A673 (cell line): ENCODE results near the gene IL1RAP. TPM values are rescaled to one million over a fixed set of nuclear protein-coding genes. Genes with fewer than 3 reads are reported as not detected.

Experiments used
- BruUV-seq: library from RNA; stranded (reverse); fragments of 400-500 nt; replicated peaks from 2 replicates; lab custom pipeline; 2021; lab: Mats Ljungman, UMichigan
- CTCF ChIA-PET: fragments of 300-600 bp; sonication (Branson Sonifier 250); formaldehyde crosslinking; loops from one replicate; lab custom pipeline; 2022; ENCODE audit warnings: antibody characterized with exemption; lab: Charles Lee
- POLR2A ChIA-PET: fragments of 300-600 bp; sonication (Branson Sonifier 250); formaldehyde crosslinking; loops from one replicate; lab custom pipeline; 2022; ENCODE audit warnings: antibody characterized with exemption; ENCODE audit not compliant: low non-redundant PET; lab: Charles Lee
- DNase-seq: peaks from one replicate; pipeline ENCODE4 v3.0.0-alpha.2; 2015; ENCODE audit warnings: low spot score
- H3K27ac ChIP-seq: fragments of 200-600 bp; sonication (generic); 2 replicates; pipeline ENCODE4 v1.5.1; 2016; ENCODE audit warnings: mixed run types, low read depth, mild to moderate bottlenecking, mixed read lengths, antibody characterized with exemption, low read length; ENCODE audit not compliant: poor library complexity, severe bottlenecking
- H3K27me3 ChIP-seq: fragments of 200-600 bp; sonication (generic); replicated peaks from 2 replicates; pipeline ENCODE4 v1.6.1; 2017; ENCODE audit warnings: mixed run types, low read depth, mild to moderate bottlenecking, mixed read lengths, antibody characterized with exemption, low read length; ENCODE audit not compliant: insufficient read depth, poor library complexity
- H3K36me3 ChIP-seq: fragments of 200-600 bp; sonication (generic); 2 replicates; pipeline ENCODE4 v1.6.1; 2016; ENCODE audit warnings: mixed run types, mild to moderate bottlenecking, mixed read lengths, antibody characterized with exemption, low read length; ENCODE audit not compliant: insufficient read depth, poor library complexity, severe bottlenecking
- H3K4me1 ChIP-seq: fragments of 200-600 bp; sonication (generic); 2 replicates; pipeline ENCODE4 v1.6.1; 2017; ENCODE audit warnings: mixed run types, mild to moderate bottlenecking, mixed read lengths, antibody characterized with exemption, low read length; ENCODE audit not compliant: insufficient read depth, poor library complexity, severe bottlenecking
- H3K4me3 ChIP-seq: fragments of 200-600 bp; sonication (generic); 2 replicates; pipeline ENCODE4 v1.5.1; 2016; ENCODE audit warnings: low read depth, mixed run types, mild to moderate bottlenecking, mixed read lengths, low read length; ENCODE audit not compliant: poor library complexity, severe bottlenecking
- H3K9me3 ChIP-seq: fragments of 200-600 bp; sonication (generic); 2 replicates; pipeline ENCODE4 v1.6.1; 2016; ENCODE audit warnings: mixed run types, low read depth, mild to moderate bottlenecking, mixed read lengths, antibody characterized with exemption, low read length; ENCODE audit not compliant: poor library complexity, severe bottlenecking
- EZH2 ChIP-seq: fragments of 200-600 bp; sonication (generic); IDR thresholded peaks from 2 replicates; pipeline ENCODE4 v1.6.1; 2017; ENCODE audit warnings: borderline replicate concordance, low read depth, mild to moderate bottlenecking, mixed read lengths, antibody characterized with exemption, low read length; ENCODE audit not compliant: poor library complexity, severe bottlenecking
- intact Hi-C: fragments of 100-400 bp; cut with micrococcal nuclease; formaldehyde crosslinking; loops from one replicate; pipeline ENCODE4 v1.10.0; 2022; ENCODE audit not compliant: unreplicated experiment
- total RNA-seq: library from RNA; stranded (reverse); gene quantifications from 2 replicates; pipeline ENCODE4 v1.2.3, GENCODE V29; 2021
- TF ChIP-seq, protein P1 (sequence below): fragments of 300-800, 200-600 bp; sonication (generic); conservative IDR thresholded peaks from 2 replicates; pipeline ENCODE4 v1.5.1; 2017; ENCODE audit warnings: low read depth, mild to moderate bottlenecking, antibody characterized with exemption, low read length, moderate library complexity, mixed read lengths

Gene IL1RAP
- total RNA-seq, 1 experiment from 2014 or later: 207 TPM

DNA sequence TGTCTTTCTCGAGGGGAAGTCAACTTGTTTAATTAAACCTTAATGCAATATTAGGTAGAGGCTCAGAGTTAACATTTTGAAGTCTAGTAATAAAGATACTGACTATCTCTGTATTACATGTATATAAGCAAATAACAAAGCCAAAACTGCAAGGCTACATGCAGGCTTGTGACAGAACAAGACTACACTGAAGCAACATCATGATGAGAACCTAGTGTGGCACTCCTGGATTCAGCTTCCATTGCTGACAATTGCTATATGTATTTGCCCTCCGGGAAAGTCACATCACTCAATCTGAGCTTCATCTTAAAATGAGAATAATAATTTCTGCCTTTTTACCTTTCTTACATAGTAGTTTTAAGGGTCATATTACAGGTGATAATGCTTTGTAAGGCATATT is 15.6 kb upstream of the IL1RAP start:
- BruUV-seq: no TSS peak

GRCh38 chr3:190499122-190499521 is 14.8 kb upstream of the IL1RAP start:
- intact Hi-C loops: no loop called here
- no TSS peak for BruUV-seq
- no peak for DNase-seq
- POLR2A ChIA-PET: no interaction called here
- no peaks in the 10 kb centered on the region for H3K9me3 ChIP-seq
- no peaks in the 10 kb centered on the region for H3K27me3 ChIP-seq
- H3K4me3 ChIP-seq: no peak overlapping the region
- H3K36me3 ChIP-seq: no peaks in the 10 kb centered on the region
- CTCF ChIA-PET: no interaction called here
- H3K27ac ChIP-seq: no peak overlapping the region
- no peak for TF ChIP-seq EZH2
- peaks cover 49% of the 10 kb centered on the region for H3K4me1 ChIP-seq

More for the DNA sequence above, 15.6 kb upstream of the IL1RAP start:
- H3K27me3 ChIP-seq: no peaks in the 10 kb centered on the region
- peaks cover 49% of the 10 kb centered on the region for H3K4me1 ChIP-seq
- TF ChIP-seq, protein P1, sequence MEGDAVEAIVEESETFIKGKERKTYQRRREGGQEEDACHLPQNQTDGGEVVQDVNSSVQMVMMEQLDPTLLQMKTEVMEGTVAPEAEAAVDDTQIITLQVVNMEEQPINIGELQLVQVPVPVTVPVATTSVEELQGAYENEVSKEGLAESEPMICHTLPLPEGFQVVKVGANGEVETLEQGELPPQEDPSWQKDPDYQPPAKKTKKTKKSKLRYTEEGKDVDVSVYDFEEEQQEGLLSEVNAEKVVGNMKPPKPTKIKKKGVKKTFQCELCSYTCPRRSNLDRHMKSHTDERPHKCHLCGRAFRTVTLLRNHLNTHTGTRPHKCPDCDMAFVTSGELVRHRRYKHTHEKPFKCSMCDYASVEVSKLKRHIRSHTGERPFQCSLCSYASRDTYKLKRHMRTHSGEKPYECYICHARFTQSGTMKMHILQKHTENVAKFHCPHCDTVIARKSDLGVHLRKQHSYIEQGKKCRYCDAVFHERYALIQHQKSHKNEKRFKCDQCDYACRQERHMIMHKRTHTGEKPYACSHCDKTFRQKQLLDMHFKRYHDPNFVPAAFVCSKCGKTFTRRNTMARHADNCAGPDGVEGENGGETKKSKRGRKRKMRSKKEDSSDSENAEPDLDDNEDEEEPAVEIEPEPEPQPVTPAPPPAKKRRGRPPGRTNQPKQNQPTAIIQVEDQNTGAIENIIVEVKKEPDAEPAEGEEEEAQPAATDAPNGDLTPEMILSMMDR: no peak
- TF ChIP-seq EZH2: no peak
- no peak overlapping the region for H3K4me3 ChIP-seq
- H3K27ac ChIP-seq: no peak overlapping the region
- ChIA-PET POLR2A (no interaction called here), CTCF (no interaction called here)
- intact Hi-C loops: no loop called here
- no peak for DNase-seq
- no peaks in the 10 kb centered on the region for H3K9me3 ChIP-seq
- H3K36me3 ChIP-seq: no peaks in the 10 kb centered on the region

- Histone ChIP-seq H3K27ac (no peak overlapping the region), H3K4me1 (peaks cover 23% of the 10 kb centered on the region), H3K9me3 (no peaks in the 10 kb centered on the region), H3K27me3 (no peaks in the 10 kb centered on the region), H3K36me3 (no peaks in the 10 kb centered on the region), H3K4me3 (no peak overlapping the region)
- intact Hi-C loops: no loop called here
- CTCF ChIA-PET: no interaction called here
- no peak for DNase-seq
- BruUV-seq: no TSS peak
- TF ChIP-seq EZH2: no peak
- TF ChIP-seq, protein P1: no peak
- POLR2A ChIA-PET: no interaction called here
These were observed 10.9 kb upstream of the IL1RAP start for GRCh38 chr3:190502946-190503345.
